GM10266 (cell line): ENCODE measurements around the gene C1QL1.
A peak's percentile ranks its signal among the peaks of the same experiment; 100 is the strongest.

Source experiments
- DNase-seq: peaks from one replicate; pipeline ENCODE4 v3.0.0; 2012; ENCODE audit errors: extremely low spot score
- TF ChIP-seq, protein P1 (sequence below): IDR thresholded peaks from 2 replicates; pipeline ENCODE4 v1.5.1; 2012; ENCODE audit warnings: mild to moderate bottlenecking, low read depth; ENCODE audit not compliant: control insufficient read depth, insufficient read depth; ENCODE audit errors: missing control alignments

C1QL1 gene

GRCh38 chr17:44969144-44969780 lies 1.2 kb upstream of the C1QL1 start:
- TF ChIP-seq, protein P1, sequence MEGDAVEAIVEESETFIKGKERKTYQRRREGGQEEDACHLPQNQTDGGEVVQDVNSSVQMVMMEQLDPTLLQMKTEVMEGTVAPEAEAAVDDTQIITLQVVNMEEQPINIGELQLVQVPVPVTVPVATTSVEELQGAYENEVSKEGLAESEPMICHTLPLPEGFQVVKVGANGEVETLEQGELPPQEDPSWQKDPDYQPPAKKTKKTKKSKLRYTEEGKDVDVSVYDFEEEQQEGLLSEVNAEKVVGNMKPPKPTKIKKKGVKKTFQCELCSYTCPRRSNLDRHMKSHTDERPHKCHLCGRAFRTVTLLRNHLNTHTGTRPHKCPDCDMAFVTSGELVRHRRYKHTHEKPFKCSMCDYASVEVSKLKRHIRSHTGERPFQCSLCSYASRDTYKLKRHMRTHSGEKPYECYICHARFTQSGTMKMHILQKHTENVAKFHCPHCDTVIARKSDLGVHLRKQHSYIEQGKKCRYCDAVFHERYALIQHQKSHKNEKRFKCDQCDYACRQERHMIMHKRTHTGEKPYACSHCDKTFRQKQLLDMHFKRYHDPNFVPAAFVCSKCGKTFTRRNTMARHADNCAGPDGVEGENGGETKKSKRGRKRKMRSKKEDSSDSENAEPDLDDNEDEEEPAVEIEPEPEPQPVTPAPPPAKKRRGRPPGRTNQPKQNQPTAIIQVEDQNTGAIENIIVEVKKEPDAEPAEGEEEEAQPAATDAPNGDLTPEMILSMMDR: no peak
- peak; percentile 49 for DNase-seq

DNA sequence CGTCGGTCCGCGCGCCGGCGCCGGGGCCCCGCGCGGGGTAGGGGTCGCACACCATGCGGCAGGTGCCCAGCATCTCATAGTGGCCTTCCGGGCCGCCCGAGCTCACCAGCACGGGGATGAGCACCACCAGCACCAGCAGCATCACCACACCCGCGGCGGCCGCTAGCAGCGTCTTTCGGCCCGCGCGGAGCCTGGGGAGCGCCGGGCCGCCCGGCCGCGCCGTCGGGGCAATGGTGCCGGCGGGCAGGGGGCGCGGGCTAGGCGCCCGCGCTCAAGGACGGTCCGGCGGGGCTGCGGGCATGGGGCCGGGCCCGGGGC lies 237 bp downstream of the C1QL1 start:
- TF ChIP-seq, protein P1: no peak
- peak; percentile 52 for DNase-seq

DNA sequence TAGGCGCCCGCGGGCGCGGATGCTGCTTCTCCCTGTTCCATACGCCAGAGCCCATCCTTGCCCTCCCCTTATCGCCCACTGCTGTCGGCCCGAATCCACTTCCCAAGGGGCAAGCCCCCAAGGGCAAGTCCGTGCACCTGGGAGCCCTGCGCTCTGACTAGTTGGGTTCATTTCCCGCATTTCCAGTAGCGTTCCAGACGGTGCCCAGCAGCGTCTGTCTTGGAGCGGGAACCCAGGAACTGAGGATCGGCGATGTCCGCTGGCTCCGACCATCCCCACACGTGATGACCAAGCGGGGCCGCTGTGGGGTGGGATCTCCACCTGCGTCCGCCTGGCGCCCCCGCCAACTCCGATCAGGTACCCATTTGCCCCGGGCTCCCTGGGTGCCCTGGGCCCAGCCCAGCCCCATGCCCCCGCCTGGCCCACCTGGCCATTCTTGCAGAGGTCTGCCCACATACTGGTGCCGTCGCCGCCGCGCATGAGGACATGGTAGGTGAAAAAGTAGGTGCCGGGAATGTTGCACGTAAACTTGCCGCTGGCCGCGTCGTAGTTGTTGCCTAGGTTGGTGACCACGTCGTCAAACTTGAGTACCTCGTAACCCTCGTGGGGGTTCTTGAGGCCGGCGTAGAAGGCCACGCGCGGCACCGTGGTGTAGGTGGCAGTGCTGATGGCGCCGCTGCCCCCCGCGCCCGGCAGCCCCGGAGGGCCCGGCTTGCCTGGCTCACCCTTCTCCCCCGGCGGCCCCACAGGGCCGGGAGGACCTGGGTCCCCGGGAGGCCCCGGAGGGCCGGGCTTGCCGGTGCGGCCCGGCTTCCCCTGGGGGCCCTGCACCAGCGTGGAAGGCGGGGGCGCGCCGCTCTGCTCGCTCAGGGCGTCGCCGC lies 837 bp downstream of the C1QL1 start:
- TF ChIP-seq, protein P1: no peak

DNA sequence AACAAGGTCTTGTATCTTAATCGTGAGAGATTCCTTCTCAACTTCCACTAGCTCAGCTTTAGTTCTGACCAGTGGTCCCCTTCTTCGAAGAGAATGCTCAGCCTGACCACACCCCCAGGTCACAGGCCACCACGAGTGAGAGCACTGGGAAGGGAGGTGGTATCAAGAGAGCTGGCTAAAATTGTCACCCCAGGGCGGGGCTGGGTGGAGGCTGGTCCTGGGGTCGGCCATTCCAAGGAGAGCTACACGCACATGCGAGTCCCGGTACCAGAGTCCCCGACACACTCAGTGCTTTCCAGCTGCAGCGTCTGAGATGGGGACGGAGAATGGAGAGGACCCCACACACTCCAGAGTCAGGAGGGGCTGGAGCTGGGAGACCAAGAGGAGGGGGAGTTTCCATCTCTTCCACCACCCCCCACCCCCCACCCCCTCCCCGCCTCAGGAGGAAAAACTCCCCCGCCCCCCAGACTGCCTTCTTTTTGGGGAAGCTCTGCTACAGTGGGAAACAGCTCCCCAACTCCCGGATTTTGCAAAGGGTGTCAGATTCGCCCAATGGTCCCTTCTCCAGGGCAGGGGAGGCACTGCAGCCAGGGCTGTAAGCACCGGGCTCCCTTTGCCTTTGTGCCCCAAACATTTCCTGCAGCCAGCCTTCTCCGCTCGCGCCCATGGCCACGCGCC lies 1.6 kb downstream of the C1QL1 start:
- TF ChIP-seq, protein P1: no peak
- no peak for DNase-seq

More for the DNA sequence above, 837 bp downstream of the C1QL1 start:
- no peak for DNase-seq

GRCh38 chr17:44965481-44966234 lies 2.4 kb downstream of the C1QL1 start:
- TF ChIP-seq, protein P1: no peak
- DNase-seq: no peak

DNA sequence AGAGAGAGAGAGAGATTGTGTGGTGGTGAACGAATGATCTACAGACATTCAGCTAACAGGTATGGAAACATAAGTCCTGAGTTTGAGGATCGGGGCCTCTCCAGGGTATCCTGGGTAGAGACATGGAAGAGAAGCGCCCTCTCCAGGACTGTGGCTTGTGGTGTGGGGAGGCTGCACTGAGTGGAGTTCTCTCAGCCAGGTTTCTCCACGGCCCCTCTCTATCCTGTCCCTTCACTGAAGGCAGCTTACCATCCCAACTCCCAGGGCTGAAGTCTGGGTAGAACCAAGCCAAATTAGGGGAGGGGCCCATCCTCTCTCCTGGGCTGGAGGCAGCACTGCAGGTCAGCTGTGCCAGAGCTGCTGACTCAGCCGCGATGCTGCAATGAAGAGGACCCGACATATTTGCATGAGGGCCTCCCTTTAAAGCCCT lies 6.2 kb downstream of the C1QL1 start:
- TF ChIP-seq, protein P1: no peak
- no peak for DNase-seq
